HG02973 (cell line): ENCODE results near the gene HSD17B8.
"Not testable (repeated sequence)": the region's sequence is repeated elsewhere in the genome, so short reads cannot be mapped to it uniquely, and the experiment has no call there.

Source experiments
- ATAC-seq: cut with Tn5 transposase; IDR thresholded peaks from one replicate; pipeline ENCODE4 v1.9.1; 2021; ENCODE audit warnings: moderate library complexity; ENCODE audit not compliant: unreplicated experiment

Gene HSD17B8

DNA sequence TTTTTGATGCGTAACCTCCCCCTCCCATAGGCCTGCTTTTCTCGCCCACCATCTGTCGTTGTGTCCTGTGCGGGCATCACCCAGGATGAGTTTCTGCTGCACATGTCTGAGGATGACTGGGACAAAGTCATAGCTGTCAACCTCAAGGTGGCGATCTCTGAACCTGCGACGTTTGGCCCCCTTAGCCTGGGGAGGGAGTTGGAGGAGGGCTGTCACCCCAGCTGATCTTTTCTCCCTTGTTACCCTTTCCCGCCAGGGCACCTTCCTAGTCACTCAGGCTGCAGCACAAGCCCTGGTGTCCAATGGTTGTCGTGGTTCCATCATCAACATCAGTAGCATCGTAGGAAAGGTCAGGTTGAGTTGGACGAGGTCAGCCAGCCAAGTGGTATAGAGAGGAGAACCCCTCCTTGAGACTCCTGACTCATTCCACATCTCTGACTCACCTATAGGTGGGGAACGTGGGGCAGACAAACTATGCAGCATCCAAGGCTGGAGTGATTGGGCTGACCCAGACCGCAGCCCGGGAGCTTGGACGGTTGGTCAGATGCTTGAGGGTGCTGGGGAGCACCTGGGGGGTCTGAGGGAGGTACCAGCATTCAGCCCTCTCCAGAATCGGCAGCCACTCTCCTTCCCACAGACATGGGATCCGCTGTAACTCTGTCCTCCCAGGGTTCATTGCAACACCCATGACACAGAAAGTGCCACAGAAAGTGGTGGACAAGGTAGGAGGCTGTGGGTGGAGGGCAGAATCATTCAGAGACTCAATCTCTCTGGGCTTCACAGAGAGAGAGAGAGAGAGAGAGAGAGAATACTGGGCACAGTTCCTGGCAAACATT is 954 bp downstream of the HSD17B8 start:
- ATAC-seq, result no peak

DNA sequence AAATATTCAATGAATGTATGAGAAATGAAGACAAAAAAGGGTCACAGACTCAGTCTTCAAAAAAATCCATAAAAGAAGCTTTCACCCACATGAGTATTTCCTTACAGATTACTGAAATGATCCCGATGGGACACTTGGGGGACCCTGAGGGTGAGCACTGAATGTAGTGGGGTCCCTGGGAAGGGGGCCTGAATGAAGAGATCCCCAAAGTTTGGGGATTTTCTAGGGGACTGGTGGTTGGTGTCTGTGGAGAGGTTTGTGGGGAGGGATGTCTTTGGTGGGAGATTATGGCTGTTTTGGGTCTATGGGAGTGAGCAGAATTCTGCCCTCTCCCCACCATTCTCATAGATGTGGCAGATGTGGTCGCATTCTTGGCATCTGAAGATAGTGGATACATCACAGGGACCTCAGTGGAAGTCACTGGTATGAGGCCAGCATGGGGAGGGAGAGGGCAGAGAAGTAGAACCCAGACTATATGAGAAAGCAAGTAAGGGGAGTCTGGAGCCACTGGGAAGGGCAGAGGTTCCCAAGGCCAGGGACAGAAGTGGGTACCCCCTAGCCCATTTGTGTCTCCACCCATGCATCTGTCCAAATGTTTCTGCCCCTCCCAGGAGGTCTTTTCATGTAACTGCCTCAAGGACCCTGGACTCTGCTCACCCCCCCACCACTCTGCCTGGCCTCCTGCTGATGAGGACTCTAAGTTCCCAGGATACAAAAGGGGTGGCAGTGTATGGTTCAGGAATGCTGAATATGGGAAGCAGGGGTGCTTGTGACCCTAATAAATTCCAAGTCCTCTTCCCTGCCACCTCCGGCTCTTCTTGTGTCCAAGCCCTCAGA is 1.8 kb downstream of the HSD17B8 start:
- ATAC-seq, result no peak

DNA sequence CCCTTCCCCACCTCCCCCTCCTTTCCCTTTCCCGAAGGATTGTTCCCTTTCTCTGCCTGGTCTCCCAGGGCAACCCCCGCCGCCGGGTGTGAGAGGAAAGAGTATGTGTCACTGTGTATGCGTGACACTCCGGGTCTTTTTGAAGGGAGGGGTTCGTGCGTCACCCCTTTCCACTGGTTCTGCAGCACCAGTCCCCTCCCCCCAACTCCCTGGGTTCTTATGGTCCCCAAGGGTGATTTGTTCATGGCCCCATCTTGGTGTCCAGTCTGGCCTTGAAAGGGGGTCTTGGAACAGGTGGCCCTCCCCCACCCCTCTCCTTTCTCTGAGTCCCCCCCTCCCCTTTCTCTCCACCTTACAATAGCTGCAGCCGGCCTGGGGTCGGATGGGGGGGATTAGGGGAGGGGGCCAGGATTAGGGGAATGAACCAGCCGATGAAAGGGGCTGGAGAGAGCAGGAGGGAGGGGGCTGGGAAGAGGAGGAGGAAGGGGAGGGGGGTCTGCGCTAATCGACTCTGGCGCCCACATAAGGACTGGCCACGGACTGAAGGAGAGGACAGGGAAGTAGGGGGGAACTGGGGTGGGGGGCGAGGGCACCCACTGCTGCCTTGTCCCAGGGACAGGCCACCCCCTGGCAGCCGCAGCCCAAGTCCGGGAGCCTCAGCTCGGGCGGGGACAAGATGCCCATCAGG is 2.6 kb downstream of the HSD17B8 start:
- no peak for ATAC-seq

DNA sequence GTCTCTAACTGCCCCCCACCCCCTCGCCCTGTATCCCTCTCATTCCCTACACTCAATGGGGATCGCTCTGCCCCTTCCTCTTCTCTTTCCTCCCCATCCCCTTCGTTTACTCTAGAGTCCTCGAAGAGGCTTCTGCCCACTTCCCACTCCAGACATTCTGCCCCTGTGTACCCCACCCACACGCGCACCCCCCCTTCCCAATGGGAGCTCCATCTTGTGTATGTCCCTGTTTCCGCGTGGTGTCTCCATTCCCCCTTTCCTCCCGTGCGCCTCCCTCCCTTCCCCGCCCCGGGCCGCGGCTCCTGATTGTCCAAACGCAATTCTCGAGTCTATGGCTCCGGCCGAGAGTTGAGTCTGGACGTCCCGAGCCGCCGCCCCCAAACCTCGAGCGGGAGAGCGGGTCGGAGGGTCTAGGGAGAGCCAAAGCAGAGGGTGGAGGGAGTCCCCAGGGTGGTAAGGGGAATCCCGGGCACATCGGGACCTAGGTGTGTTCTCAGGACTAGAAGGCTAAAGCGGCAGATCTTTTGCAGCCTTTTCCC is 3.2 kb downstream of the HSD17B8 start:
- no peak for ATAC-seq

DNA sequence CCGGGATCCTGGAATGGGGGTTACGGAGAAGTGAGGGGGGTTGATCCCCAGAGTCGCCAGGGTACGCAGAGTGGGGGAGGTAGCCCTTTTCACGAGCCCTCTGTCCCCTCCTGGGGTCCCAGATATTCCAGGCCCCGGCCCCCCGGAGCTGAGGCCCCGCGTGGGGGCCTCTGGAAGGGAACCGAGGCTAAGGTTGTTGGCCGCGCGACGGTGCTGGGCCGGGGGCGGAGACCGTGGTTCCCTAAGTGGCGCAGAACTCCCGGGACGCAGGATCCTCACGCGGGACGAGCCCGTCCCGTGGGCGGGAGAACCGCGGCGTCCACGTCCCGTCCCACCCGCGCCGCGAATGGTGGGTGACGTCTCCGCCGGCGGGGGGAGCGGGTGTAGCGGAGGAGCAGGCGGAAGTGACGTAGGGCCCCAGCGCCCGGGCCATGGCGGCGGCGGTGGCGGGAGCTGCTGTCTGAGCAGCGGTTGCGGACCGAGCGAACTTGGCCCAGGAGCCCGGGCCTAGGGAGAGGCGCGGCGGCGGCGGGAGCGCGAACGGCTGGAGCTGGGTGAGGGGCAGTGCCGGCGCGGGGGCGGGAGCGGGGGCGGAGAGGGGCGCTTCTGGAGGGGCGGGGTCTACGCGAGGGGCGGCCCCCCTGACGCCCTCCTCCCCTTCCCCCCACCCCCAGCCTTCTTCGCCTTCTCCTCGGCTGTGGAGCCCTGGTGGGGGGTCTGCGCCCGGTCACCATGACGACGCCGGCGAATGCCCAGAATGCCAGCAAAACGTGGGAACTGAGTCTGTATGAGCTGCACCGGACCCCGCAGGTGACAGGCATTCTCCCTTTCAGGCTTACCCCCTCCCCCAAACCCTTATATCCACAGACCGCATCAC is 3.9 kb downstream of the HSD17B8 start, which contains the start of gene RING1:
TSS of gene RING1 (plus strand) at position 410 of the 877 bp plus-strand sequence. CDS start at position 733, 323 bp downstream.
- peak; percentile 34 for ATAC-seq

DNA sequence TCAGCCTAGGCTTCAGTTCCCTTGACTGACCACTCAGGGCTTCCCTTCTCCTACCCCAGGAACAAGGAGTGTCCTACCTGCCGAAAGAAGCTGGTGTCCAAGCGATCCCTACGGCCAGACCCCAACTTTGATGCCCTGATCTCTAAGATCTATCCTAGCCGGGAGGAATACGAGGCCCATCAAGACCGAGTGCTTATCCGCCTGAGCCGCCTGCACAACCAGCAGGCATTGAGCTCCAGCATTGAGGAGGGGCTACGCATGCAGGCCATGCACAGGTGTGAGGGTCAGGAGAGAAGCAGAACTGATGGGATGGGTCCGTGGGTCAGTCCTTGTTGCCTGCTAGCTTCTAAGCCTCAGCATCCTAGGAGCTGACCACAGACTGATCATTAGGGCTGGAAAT is 5.4 kb downstream of the HSD17B8 start:
- no peak for ATAC-seq

DNA sequence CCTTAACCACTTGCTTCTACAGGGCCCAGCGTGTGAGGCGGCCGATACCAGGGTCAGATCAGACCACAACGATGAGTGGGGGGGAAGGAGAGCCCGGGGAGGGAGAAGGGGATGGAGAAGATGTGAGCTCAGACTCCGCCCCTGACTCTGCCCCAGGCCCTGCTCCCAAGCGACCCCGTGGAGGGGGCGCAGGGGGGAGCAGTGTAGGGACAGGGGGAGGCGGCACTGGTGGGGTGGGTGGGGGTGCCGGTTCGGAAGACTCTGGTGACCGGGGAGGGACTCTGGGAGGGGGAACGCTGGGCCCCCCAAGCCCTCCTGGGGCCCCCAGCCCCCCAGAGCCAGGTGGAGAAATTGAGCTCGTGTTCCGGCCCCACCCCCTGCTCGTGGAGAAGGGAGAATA is 6.7 kb downstream of the HSD17B8 start:
- no peak for ATAC-seq

DNA sequence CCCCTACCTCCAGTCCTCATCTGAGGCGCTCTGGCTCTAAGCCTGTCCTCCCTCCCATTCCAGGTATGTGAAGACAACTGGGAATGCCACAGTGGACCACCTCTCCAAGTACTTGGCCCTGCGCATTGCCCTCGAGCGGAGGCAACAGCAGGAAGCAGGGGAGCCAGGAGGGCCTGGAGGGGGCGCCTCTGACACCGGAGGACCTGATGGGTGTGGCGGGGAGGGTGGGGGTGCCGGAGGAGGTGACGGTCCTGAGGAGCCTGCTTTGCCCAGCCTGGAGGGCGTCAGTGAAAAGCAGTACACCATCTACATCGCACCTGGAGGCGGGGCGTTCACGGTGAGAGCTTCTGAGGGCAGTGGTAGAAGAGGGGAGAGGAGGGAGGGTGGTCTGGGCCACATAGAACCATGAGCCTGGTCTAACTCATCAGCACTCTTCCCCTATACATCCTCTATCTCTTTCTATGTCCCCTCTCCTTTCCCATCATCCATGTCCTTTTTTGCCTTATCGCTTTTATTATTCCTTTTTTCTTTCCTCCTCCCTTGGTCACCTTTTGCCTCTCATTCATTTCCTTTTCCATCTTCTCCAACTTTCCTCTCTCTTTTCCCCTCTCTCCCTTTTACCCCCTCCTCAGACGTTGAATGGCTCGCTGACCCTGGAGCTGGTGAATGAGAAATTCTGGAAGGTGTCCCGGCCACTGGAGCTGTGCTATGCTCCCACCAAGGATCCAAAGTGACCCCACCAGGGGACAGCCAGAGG is 7.4 kb downstream of the HSD17B8 start:
- no peak for ATAC-seq

DNA sequence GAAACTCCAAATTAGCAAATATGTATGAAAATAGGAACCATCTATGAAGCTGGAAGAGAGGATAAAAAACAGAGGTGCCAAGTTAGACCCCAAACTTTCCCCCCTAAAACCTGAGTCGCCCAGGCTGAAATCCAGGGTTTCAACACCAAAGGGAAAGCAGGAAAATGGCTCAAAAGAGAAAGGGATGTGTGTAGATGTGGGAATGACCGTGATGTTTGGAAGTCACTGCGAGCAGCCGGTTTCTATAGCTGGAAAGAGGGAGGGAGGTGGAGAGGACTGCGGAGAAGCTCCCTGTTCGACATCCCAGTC is 8.4 kb downstream of the HSD17B8 start:
- ATAC-seq, result no peak

DNA sequence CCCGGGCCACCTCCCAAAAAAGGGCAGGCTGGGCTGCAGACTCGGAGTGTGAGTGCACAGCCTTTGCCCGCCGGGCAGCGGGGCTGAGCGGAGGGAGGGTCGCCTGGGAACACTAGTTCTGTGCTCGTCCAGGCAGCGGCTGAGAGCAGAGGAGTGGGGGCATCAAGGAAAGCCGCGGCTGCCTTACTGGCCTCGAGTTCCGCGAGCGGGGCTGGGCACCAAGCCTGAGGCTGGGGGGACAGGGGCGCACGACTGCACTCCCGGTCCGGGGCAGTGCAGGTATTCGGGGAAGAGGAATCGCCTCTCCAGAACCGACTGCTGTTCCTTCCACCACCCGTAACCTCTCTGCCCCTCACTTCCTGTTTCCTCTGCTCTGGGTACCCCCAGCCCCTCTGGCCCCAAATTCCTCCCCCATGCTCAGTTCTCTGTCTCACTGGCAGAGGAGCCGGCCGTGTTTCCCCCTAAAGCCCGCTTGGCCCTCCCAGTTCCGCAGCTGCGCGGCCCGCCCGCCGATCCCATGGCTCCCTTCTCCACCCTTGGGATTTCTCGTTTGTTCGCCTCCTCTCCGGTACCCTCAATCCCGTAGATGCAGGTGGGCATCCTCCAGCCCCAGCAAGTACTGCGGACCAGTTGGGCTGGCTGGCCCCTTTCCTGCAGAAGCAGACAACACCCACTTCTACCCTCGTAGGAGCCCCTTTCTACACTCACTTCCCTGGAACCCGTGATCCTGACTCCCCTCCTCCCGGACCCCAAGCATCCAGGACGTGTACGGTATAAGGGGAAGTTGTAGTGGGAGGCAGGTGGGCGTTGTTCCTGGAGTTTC is 8.9 kb downstream of the HSD17B8 start:
- ATAC-seq, result no peak

DNA sequence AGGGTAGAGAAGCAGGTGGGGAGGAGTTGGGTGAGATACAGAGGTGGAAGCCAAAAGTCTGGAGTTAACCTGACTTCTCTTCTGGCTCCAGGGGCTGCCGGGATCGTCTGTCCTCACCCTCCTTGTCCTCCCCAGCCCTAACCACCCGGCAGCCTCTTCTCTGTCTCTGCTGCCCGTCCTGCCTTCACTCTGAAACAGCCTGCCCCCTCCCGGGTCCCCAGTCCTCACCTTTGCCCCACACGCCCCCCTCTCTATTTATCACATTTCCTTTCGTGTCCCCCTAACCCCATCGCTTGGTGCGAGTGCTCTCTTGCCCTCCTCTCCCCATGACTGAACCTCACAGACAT is 9.5 kb downstream of the HSD17B8 start:
- ATAC-seq, result no peak

DNA sequence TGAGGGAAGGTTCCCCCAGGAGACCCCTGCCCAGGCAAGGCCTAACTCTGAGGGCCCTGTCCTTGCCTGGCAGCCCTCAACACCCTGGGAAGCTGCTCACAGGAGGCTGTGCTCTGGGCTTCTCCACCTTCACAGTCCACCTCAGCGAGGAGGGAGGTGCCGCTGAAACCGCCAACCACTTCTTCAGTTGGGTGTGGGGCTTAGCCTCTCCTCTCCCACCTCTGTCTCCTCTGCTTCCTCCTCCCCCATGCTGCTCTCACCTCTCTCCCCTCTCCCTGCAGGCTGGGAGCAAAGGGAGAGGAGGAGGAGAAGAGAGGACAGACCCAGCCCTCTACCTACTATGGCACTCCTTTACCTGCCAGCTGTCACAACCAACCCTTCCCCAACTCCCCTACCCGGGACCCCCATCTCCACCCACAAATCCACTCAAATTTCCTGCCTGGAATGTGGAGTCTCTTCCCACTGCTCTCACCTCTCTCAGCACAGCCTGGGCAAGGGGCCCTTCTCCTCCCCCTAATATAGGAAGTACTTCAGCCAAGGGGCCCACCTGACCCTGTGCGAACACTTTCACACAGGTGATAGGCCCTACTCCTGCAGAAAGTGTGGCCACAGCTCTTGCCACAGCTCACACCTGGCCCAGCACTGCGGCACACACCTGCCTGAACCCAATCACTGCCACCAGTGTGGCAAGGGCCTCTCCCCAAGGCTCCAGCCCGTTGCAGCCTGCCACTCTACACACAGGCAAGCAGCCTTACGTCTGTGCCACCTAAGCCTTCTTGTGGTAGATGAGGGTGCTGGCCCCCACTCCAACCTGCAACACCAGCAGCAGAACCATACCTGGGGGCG is 11.0 kb downstream of the HSD17B8 start:
- ATAC-seq, result no peak

DNA sequence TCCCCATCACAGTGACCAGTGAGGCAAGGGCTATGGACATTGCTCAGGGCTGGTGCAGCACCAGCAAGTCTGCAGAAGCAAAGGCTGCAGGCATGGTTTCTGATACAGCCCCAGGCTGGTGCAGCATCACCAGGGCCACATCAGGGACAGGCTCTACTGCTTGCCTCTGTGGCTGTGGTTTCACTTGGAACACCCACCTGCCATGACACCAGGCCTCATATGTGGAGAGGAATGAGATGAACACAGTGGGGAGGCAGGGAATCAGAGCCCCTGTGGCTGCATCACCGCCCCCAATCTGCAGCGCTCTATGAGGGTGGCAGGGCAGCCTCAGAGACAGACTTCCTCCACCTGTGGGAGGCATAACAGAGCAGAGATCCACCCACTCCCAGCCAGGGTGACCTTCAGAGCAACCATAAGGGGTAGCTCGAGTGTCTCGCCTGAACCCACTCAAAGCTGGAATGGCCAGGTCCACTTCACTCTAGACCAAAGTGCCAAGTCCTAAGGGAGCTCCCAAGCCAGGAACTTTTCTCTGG is 11.7 kb downstream of the HSD17B8 start:
- ATAC-seq, result no peak

DNA sequence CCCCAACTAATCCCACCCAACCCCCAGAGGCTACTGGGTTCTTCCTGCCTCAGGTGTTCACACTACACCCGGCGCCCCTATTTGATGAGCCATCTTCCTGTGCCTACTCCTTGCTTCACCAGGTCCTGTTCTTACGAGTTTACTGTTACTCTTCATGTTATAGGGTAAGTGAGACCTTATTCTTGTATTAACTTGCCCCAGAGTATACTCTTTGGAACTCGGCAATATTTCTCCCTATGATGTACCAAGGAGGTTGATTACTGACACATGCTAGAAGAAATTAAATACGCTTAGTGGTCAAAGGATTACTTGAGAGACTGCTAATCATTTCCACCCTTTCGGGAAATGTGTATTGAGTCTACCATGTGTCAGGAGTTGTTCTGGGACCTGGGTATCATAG is 12.8 kb downstream of the HSD17B8 start:
- no peak for ATAC-seq

DNA sequence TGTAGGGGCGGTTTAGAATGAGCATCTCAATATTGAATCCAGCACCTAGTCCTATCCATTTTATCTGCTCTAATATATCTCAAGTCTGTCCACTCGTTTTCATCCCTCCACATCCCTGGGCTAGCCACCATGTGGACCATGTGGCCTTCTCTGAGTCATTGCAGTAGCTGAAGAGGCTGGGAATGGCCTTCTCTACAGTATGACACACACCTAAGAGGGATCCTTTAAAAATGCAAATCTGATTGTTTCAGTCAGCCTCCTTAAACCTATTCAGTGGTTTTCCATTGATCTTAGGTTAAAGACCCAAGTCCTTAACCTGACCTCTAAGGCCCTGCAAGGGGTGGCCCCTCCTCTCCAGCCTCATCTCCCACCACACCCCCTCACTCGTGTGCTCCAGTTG is 13.2 kb downstream of the HSD17B8 start:
- no peak for ATAC-seq

DNA sequence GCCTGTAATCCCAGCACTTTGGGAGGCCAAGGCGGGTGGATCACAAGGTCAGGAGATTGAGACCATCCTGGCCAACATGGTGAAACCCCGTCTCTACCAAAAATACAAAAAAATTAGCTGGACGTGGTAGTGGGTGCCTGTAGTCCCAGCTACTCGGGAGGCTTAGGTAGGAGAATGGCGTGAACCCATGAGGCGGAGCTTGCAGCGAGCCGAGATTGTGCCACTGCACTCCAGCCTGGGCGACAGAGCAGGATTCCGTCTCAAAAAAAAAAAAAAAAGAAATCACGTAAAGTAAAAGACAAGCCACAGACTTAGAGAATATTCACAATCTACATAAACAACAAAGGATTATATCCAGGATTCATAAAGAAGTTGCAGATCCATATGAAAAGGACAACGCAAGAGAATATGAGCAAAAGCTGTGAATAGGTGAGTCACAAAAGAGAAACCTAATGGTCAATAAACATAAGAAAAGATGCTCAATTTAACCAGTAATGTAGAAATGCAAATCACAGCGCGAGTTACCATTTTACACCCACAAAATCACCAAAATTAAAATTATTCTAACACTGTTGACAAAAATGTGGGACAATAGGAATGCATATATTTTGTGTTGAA is 22.2 kb downstream of the HSD17B8 start:
- not testable (repeated sequence) for ATAC-seq

DNA sequence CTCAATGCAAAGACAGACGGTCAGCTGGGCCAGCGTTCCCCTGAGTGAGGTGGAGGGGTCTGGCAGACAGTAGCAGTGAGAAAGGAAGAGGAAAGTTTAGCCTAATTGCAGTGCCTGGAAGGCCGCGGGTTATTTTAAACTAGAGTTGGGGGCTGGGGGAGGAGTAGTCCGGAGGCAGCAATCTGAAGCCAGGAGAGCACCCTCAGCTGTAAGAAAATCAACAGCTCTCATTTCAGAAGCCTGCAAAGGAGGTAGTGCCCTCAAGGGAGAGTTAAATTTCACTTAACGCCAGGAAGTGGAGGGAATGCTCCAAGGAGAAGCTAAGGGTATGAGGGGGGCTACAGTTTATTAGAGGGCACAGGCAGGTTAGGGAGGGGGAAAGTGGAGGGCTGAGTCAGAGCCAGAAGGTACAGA is 30.8 kb downstream of the HSD17B8 start:
- ATAC-seq, result no peak
